ENCODE measurements around the gene OBSCN.
"Not testable (repeated sequence)": the region's sequence is repeated elsewhere in the genome, so short reads cannot be mapped to it uniquely, and the experiment has no call there.

OBSCN gene

GRCh38 chr1:228228601-228229074 is 20.8 kb downstream of the OBSCN start:
- DNase-seq, result no peak

GRCh38 chr1:228231189-228231588 is 23.3 kb downstream of the OBSCN start:
- no peak for DNase-seq

DNA sequence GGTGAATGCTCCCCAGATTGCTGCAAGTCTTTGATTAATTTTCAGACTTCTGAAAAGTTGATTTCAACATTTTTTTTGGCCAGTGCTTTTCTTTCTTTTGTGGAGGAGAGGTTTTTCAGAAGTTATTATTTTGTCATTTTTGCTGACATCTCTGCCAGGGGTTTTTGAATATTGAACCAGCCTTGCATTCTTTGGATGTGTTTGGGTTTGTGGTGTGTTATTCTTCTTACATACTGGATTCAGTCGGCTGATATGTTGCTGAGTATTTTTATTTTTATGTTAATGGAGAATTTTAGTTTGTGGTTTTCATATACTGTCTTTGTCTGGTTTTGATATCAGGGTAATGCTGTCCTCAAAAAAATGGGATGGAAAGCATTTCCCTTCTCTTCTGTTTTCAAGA is 25.3 kb downstream of the OBSCN start:
- DNase-seq, result no peak

DNA sequence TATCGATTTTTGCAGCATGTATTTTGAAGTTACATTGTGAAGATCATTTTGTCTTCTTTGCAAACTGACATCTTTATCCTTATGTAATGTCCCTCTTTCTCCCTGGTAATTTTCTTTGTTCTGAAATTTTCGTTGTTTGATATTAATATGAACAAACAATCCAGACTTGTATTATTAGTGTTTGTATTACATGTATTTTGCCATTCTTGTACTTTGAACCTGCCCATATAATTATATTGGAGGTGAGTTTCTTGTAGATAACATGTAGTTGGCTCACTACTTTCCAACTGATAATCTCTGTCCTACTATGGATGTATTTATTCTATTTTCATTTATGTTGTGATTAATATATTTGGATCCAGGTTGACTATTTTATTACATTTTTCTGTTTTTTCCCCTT is 27.1 kb downstream of the OBSCN start:
- DNase-seq, result no peak

DNA sequence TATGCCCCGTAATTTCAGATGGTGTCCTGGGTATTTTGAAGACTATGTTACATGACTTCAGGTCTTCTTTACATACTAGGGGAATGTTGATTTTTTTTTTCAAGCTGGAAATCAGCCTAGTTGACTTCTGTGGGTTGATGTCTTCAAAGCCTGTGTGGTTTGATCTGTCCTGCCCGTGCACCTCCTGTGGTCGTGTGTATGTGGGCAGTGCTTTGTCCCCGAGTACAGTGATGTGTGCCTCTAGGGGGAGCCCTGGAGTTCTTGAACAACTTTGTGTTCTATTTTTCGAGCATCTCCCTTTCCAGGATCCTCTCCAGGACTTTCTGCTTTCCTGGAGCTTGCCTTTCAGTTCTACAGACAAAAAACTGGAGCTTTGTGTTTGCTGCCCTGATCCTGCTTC is 28.9 kb downstream of the OBSCN start:
- DNase-seq, result no peak

GRCh38 chr1:228238007-228238406 is 30.2 kb downstream of the OBSCN start:
- no peak for DNase-seq

- DNase-seq, result no peak
Measured at GRCh38 chr1:228238461-228238860, 30.6 kb downstream of the OBSCN start.

DNA sequence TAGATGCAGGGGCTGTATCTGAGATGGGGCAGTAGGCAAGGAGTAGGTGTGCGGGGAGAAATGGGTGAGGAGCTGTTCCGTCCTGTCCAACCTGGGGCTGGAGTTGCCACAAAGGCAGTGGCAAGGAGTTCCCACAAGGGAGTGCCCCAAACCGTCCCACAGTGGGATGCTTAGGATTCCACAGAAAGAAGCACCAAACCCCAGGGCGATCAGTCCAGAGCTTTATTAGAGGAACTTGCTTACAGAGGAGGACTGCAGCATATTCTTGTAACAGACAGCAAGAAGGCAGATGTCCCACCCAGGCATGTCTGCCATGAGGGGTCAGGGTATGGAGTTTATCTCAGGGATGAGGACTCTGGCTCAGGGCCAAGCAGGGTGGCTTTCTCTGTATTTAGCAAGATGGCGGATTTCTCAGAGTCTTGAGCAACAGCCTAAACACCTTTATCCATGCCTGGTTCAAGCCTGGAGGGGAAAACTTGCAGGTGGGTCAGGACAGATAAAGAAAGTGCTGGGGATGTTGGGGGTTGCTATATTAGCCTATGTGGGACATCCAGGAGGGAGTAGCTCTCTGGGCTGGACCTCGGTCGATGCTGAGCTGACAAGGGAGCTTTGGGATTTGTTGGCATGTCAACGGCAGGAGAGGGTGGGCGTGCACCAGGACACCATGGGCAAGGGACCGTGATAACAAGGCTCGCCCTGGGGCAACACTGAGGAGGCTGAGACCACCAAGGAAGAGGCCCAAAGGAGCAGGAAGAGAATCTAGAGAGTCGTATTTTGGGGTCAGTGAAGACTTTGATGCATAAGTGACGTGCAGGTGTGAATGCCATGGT is 32.8 kb downstream of the OBSCN start:
- DNase-seq, result no peak

GRCh38 chr1:228241259-228241658 is 33.4 kb downstream of the OBSCN start:
- DNase-seq, result no peak

DNA sequence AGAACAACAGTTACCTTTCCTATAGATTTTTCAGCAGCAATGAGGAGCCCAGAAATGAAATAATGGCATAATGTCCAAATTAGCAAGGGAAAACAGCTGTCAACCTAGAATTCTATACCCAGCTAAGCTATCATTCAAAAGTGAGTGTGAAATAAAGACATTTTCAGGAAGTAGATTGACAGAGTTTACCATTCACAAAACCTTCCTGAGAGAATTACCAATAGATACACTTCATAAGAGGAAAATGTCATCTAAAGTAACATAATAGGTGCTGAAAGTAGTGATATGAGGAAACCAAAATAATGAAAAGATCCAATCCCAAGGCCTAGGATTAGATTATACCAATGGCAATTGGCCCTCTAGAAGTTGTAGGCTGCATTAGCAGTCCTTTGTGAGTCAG is 34.6 kb downstream of the OBSCN start:
- no peak for DNase-seq

DNA sequence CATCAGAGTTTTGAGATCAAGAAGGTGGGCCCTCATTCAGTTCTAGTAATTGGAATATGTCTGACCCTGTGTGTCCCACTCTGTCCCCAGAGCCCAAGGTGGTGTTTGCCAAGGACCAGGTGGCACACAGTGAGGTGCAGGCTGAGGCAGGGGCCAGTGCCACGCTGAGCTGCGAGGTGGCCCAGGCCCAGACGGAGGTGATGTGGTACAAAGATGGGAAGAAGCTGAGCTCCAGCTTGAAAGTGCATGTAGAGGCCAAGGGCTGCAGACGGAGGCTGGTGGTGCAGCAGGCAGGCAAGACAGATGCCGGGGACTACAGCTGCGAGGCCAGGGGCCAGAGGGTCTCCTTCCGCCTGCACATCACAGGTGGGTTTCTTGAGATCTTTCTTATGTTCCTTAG is 35.2 kb downstream of the OBSCN start:
- no peak for DNase-seq

DNA sequence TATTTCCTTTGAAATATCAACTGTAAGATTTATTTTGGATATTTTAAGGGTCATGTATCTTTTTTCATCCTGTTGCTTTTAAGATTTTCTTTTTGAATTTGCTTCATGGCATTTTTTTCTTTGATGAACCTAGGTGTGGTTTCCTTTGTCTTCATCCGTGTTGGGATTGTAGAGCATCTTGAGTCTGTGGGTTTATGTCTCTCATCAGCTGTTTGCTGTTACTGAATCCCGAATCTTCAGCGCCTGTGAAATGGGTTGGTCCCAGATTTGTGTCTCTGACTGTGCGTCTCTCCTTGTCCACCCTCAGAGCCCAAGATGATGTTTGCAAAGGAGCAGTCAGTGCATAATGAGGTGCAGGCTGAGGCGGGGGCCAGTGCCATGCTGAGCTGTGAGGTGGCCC is 36.1 kb downstream of the OBSCN start:
- DNase-seq, result not testable (repeated sequence)

GRCh38 chr1:228245111-228245510 is 37.3 kb downstream of the OBSCN start:
- DNase-seq, result no peak

- no peak for DNase-seq
Measured at GRCh38 chr1:228246216-228246900, 38.5 kb downstream of the OBSCN start.

- no peak for DNase-seq
Measured at GRCh38 chr1:228249513-228250305, 41.9 kb downstream of the OBSCN start.

- DNase-seq, result not testable (repeated sequence)
Measured at GRCh38 chr1:228252476-228252875, 44.6 kb downstream of the OBSCN start.

DNA sequence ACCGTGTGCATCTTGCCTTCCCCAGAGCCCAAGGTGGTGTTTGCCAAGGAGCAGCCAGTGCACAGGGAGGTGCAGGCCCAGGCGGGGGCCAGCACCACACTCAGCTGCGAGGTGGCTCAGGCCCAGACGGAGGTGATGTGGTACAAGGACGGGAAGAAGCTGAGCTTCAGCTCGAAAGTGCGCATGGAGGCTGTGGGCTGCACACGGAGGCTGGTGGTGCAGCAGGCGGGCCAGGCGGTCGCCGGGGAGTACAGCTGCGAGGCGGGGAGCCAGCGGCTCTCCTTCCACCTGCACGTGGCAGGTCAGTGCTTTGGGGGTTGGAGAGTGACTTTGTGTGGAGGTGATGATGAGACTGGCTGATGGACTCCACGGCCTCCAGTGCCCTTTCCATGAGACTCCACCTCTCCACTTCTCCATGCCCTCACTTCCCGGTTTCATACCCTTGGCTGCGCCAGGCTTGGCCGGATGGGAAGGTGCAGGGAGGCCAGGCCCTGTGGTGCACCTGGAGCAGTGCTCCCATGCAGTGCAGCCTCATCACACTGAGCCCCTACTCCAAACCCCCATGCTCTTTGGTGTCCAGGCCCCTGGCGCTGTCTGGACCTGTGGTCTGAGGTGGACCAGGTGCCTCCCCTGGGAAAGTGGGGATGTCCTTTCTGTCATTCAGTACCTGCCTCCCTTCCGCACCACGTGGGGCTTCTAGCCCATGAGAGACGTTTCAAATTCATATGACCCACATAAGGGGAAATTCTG is 49.0 kb downstream of the OBSCN start:
- DNase-seq, result no peak

- no peak for DNase-seq
Measured at GRCh38 chr1:228258486-228258885, 50.6 kb downstream of the OBSCN start.

DNA sequence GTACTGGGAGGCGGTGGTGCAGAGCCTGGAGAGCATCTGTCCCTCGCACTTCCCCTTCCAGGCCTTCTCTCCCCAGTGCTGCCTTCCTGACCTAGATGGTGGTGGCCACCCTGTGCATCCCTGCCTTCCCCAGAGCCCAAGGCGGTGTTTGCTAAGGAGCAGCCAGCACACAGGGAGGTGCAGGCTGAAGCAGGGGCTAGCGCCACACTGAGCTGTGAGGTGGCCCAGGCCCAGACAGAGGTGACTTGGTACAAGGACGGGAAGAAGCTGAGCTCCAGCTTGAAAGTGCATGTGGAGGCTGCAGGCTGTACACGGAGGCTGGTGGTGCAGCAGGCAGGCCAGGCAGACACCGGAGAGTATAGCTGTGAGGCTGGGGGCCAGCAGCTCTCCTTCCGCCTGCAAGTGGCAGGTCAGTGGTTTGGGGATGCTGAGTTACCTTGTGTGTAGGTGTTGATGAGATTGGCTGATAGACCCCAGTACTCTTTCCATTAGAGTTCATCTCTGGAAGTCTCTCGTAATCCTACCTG is 51.6 kb downstream of the OBSCN start:
- DNase-seq, result no peak

GRCh38 chr1:228259951-228260350 is 52.1 kb downstream of the OBSCN start:
- no peak for DNase-seq

GRCh38 chr1:228261706-228262105 is 53.9 kb downstream of the OBSCN start:
- DNase-seq, result no peak

GRCh38 chr1:228262475-228262874 is 54.6 kb downstream of the OBSCN start:
- no peak for DNase-seq

GRCh38 chr1:228263636-228264035 is 55.8 kb downstream of the OBSCN start:
- DNase-seq, result no peak

All from NCI-H1694 (cell line).